K562 (cell line): ENCODE measurements around the gene WASHC4. TPM values are rescaled to one million over a fixed set of nuclear protein-coding genes. Genes with fewer than 3 reads are reported as not detected.
"Not testable (repeated sequence)": the region's sequence is repeated elsewhere in the genome, so short reads cannot be mapped to it uniquely, and the experiment has no call there.

Experiments
- ATAC-seq: fragments of 200-7000 bp; cut with Tn5 transposase; 3 replicates; pipeline ENCODE4 v1.9.1; 2020; ENCODE audit warnings: moderate library complexity
- BruUV-seq: library from RNA; stranded (reverse); fragments of 400-500 nt; replicated peaks from 2 replicates; lab custom pipeline; 2021; lab: Mats Ljungman, UMichigan
- CTCF ChIA-PET: fragments of 300-600 bp; formaldehyde crosslinking; extraction: SDS; loops from one replicate; lab custom pipeline; 2021; ENCODE audit warnings: low intra/inter-chr PET ratio; lab: Yijun Ruan, JAX
- POLR2A ChIA-PET: fragments of 300-600, 350-650 bp; sonication (Branson Sonifier 250); formaldehyde crosslinking; extraction: SDS; loops from one replicate; lab custom pipeline; 2021; ENCODE audit warnings: antibody characterized with exemption, inconsistent platforms; lab: Yijun Ruan, JAX
- DNase-seq, 4 experiments: peaks; one replicate each; pipeline versions ENCODE4 v3.0.0 to v3.0.0-alpha.2; 2011 to 2018; ENCODE audit warnings: low spot score in 3 of 4, mixed read lengths in 3 of 4; ENCODE audit errors: extremely low read depth in 1 of 4
- FAIRE-seq: peaks from 2 replicates; lab custom pipeline; 2011; peaks lifted over from hg19 to GRCh38; lab: Jason Lieb, UNC
- H2AFZ ChIP-seq: 2 replicates; pipeline ENCODE4 v1.6.0; 2011; ENCODE audit warnings: low read depth, low read length, control low read depth, inconsistent platforms
- H3K27ac ChIP-seq: fragments of 200-600 bp; 3 replicates; pipeline ENCODE4 v1.8.0; 2011; ENCODE audit warnings: low read depth, mild to moderate bottlenecking, control low read depth, inconsistent platforms, low read length, moderate library complexity, mixed read lengths; ENCODE audit errors: extremely low read depth
- H3K27me3 ChIP-seq, 2 experiments: fragments of 300-600 bp in 1 of 2; 2 replicates in 1 of 2; 3 replicates in 1 of 2; pipeline versions ENCODE4 v1.6.0 to v1.8.0; 2011; ENCODE audit warnings: inconsistent platforms in 2 of 2, low read length in 2 of 2, mild to moderate bottlenecking in 1 of 2, mixed read lengths in 1 of 2, moderate library complexity in 1 of 2; ENCODE audit not compliant: control insufficient read depth in 2 of 2, insufficient read depth in 2 of 2
- H3K36me3 ChIP-seq: fragments of 300-600 bp; 3 replicates; pipeline ENCODE4 v1.8.0; 2011; ENCODE audit warnings: mild to moderate bottlenecking, low read length, inconsistent platforms; ENCODE audit not compliant: control insufficient read depth, insufficient read depth
- H3K4me1 ChIP-seq, 2 experiments: fragments of 200-600 bp in 1 of 2; replicated peaks in 1 of 2; 2 replicates in 1 of 2; 3 replicates in 1 of 2; pipeline versions ENCODE4 v1.5.1 to v1.8.0; 2011; ENCODE audit warnings: inconsistent platforms in 2 of 2, low read length in 2 of 2, mild to moderate bottlenecking in 1 of 2, mixed read lengths in 1 of 2, moderate library complexity in 1 of 2; ENCODE audit not compliant: control insufficient read depth in 2 of 2, insufficient read depth in 2 of 2
- H3K4me2 ChIP-seq: 2 replicates; pipeline ENCODE4 v1.6.1; 2011; ENCODE audit warnings: low read length, control low read depth, inconsistent platforms, mixed read lengths; ENCODE audit not compliant: insufficient read depth
- H3K4me3 ChIP-seq: fragments of 200-600 bp; sonication (generic), shearing (Covaris generic); 2 replicates; pipeline ENCODE4 v1.5.1; 2016; ENCODE audit warnings: control low read depth, inconsistent platforms
- H3K79me2 ChIP-seq: fragments of 200-600 bp; 3 replicates; pipeline ENCODE4 v1.8.0; 2011; ENCODE audit warnings: low read length, inconsistent platforms; ENCODE audit not compliant: control insufficient read depth, insufficient read depth
- H3K9ac ChIP-seq, 2 experiments: 2 replicates each; pipeline versions ENCODE4 v1.6.0 to v1.6.1; 2011; ENCODE audit warnings: low read depth in 2 of 2, low read length in 2 of 2, control low read depth in 1 of 2, inconsistent platforms in 1 of 2, mild to moderate bottlenecking in 1 of 2, mixed read lengths in 1 of 2; ENCODE audit not compliant: insufficient read depth in 1 of 2
- H3K9me1 ChIP-seq: one replicate; pipeline ENCODE4 v1.6.0; 2011; ENCODE audit warnings: inconsistent platforms, mild to moderate bottlenecking, low read length, moderate library complexity; ENCODE audit not compliant: control insufficient read depth, insufficient read depth
- H3K9me3 ChIP-seq: replicated peaks from 2 replicates; pipeline ENCODE4 v1.5.1; 2011; ENCODE audit warnings: low read depth, low read length, inconsistent platforms; ENCODE audit not compliant: control insufficient read depth, insufficient read depth
- H4K20me1 ChIP-seq: replicated peaks from 2 replicates; pipeline ENCODE4 v1.6.1; 2011; ENCODE audit warnings: low read length, inconsistent platforms, mixed read lengths; ENCODE audit not compliant: control insufficient read depth, insufficient read depth
- BRD9 ChIP-seq: fragments of 450-650 bp; IDR thresholded peaks from 2 replicates; pipeline ENCODE4 v1.6.1; 2018; ENCODE audit warnings: low read depth; ENCODE audit not compliant: partially characterized antibody
- C11orf30 ChIP-seq: fragments of 450-650 bp; IDR thresholded peaks from 2 replicates; pipeline ENCODE4 v1.6.1; 2016; ENCODE audit warnings: low read depth, mild to moderate bottlenecking
- CEBPB ChIP-seq: fragments of 450-650 bp; IDR thresholded peaks from 2 replicates; pipeline ENCODE4 v1.6.1; 2016; ENCODE audit warnings: missing genetic modification characterization, missing compliant biosample characterization
- MAFF ChIP-seq: IDR thresholded peaks from 2 replicates; pipeline ENCODE4 v1.6.1; 2012; ENCODE audit warnings: low read length, improper control_type of control experiment
- MAFG ChIP-seq: fragments of 450-650 bp; conservative IDR thresholded peaks from 2 replicates; pipeline ENCODE4 v1.6.1; 2016; ENCODE audit warnings: missing genetic modification characterization, missing compliant biosample characterization
- NCOA1 ChIP-seq: fragments of 450-650 bp; IDR thresholded peaks from 2 replicates; pipeline ENCODE4 v1.6.1; 2016; ENCODE audit warnings: low read depth
- NFE2 ChIP-seq: IDR thresholded peaks from 2 replicates; pipeline ENCODE4 v1.6.1; 2014; ENCODE audit warnings: antibody characterized with exemption, low read depth
- NFE2L1 ChIP-seq: fragments of 450-650 bp; IDR thresholded peaks from 2 replicates; pipeline ENCODE4 v1.6.1; 2016; ENCODE audit warnings: missing genetic modification characterization, low read depth, mild to moderate bottlenecking, missing compliant biosample characterization, moderate library complexity, borderline replicate concordance
- ZNF316 ChIP-seq: fragments of 450-650 bp; IDR thresholded peaks from 2 replicates; pipeline ENCODE4 v1.6.1; 2016
- WGBS: fragments of 100-300 bp; shearing (Covaris generic); methylation state at CpG from one replicate; pipeline ENCODE4 v1.1.6; 2016; ENCODE audit warnings: low coverage, mixed read lengths; ENCODE audit not compliant: insufficient coverage; ENCODE audit errors: missing lambda C conversion rate; 5-methylcytosine and 5-hydroxymethylcytosine counted together
- in situ Hi-C: fragments of 300-500 bp; cut with MboI; formaldehyde crosslinking; loops from 4 replicates; pipeline ENCODE4 v1.15.0; 2018; ENCODE audit warnings: inconsistent platforms, mixed read lengths
- intact Hi-C: fragments of 100-400 bp; cut with micrococcal nuclease; formaldehyde crosslinking; loops from 2 replicates; pipeline ENCODE4 v1.14.2; 2022
- polyA plus RNA-seq, 8 experiments: library from polyadenylated mRNA; depleted of rRNA in 4 of 8; stranded (reverse) in 5 of 8; unstranded in 3 of 8; fragments of >200 nt; fragmentation: Nextera tagmentation in 2 of 8; fragmentation: Illumina TruSeq in 1 of 8; extraction: Ambion mirVana in 2 of 8; extraction: Trizol in 1 of 8; gene quantifications; 2 replicates each; pipeline versions ENCODE4 v1.2.1 to v1.2.3, GENCODE V29; 2011 to 2014; ENCODE audit warnings: inconsistent platforms in 1 of 8, missing spikeins in 1 of 8
- total RNA-seq, 7 experiments: library from RNA; depleted of rRNA in 6 of 7; stranded (reverse); fragments of >200 nt in 6 of 7; fragmentation: Illumina TruSeq in 2 of 7; extraction: Trizol in 2 of 7; gene quantifications; 2 replicates each; pipeline versions ENCODE4 v1.2.1 to v1.2.3, GENCODE V29; 2011 to 2021; ENCODE audit warnings: low replicate concordance in 1 of 7
- TF ChIP-seq, protein P1 (sequence below): fragments of 250-450 bp; sonication (Bioruptor Pico); IDR thresholded peaks from 2 replicates; pipeline ENCODE4 v1.5.0; 2020; ENCODE audit warnings: mild to moderate bottlenecking, borderline replicate concordance

WASHC4 gene
- total and polyA plus RNA-seq, 9 of the 15 experiments (the other 6 are each of a cell fraction or from before 2014, with no cell fraction given) = 12.5 to 38.5 (median 21.3) TPM

DNA sequence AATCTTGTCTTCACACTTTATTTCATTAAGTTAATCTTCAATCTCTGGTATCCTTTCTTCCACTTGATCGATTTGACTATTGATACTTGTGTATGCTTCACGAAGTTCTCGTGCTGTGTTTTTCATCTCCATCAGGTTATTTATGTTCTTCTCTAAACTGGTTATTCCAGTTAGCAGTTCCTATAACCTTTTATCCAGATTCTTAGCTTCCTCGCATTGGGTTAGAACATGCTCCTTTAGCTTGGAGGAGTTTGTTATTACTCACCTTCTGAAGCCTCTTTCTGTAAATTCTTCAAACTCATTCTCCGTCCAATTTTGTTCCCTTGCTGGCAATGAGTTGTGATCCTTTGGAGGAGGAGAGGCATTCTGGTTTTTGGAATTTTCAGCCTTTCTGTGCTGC is 76.4 kb downstream of the WASHC4 start:
- H3K27ac ChIP-seq, H3K9ac ChIP-seq, in situ Hi-C loops, H3K4me2 ChIP-seq, BruUV-seq, intact Hi-C loops, DNase-seq, H3K4me3 ChIP-seq, ATAC-seq, H3K79me2 ChIP-seq, H3K9me3 ChIP-seq, H3K27me3 ChIP-seq, H4K20me1 ChIP-seq, CTCF ChIA-PET, POLR2A ChIA-PET, H3K4me1 ChIP-seq, H3K9me1 ChIP-seq, H2AFZ ChIP-seq, FAIRE-seq: not testable (repeated sequence)
- peaks cover 26% of the 10 kb centered on the region; the same call in 2 of the 3 replicates for H3K36me3 ChIP-seq
- 92% methylated on average over 5 of the region's 5 CpGs for WGBS

DNA sequence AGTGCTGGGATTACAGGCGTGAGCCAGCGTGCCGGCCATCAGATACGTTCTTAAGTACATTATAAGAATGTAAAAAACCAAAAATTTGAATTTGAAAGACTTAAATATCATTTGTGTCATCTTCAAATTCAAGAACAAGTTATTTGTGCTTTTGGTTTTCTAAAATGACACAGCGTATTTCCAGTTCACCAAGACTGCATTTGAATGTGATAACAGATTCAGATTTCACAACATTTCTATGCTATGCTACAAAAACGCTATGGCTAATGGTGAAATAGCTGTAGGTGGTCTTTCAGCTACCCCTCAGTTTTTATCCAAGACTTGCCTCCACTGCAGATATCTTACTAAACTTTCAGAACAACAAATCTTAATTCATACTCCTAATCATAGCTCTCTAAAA is 81.8 kb downstream of the WASHC4 start:
- no peak for ATAC-seq
- no peak overlapping the region for H3K4me3 ChIP-seq
- H3K9me3 ChIP-seq = no peaks in the 10 kb centered on the region
- H3K27me3 ChIP-seq = no peaks in the 10 kb centered on the region
- no TSS peak for BruUV-seq
- no peak for DNase-seq
- no peak for FAIRE-seq
- TF ChIP-seq, protein P1, sequence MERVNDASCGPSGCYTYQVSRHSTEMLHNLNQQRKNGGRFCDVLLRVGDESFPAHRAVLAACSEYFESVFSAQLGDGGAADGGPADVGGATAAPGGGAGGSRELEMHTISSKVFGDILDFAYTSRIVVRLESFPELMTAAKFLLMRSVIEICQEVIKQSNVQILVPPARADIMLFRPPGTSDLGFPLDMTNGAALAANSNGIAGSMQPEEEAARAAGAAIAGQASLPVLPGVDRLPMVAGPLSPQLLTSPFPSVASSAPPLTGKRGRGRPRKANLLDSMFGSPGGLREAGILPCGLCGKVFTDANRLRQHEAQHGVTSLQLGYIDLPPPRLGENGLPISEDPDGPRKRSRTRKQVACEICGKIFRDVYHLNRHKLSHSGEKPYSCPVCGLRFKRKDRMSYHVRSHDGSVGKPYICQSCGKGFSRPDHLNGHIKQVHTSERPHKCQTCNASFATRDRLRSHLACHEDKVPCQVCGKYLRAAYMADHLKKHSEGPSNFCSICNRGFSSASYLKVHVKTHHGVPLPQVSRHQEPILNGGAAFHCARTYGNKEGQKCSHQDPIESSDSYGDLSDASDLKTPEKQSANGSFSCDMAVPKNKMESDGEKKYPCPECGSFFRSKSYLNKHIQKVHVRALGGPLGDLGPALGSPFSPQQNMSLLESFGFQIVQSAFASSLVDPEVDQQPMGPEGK = no peak
- TF ChIP-seq ZNF316 (peak; percentile 69), MAFG (tag) (peak; percentile 75), NFE2L1 (tag) (peak; percentile 54; the same call in 1 of the 2 replicates), MAFF (peak; percentile 22; the same call in 1 of the 2 replicates), C11orf30 (peak; percentile 47), CEBPB (tag) (peak; percentile 62), NFE2 (peak; percentile 63), BRD9 (no peak), NCOA1 (no peak)
- POLR2A ChIA-PET = interaction anchor here (1.0 to 1.1 kb wide), 2 partner anchors 44 to 47 kb away, joined by 3 read pairs; partner anchors contain the start of gene APPL2
- CTCF ChIA-PET = no interaction called here
- in situ Hi-C loops (no loop called here), intact Hi-C loops (no loop called here)
- H3K4me2 ChIP-seq = no peak overlapping the region
- no peak overlapping the region for H3K27ac ChIP-seq
- no peaks in the 10 kb centered on the region for H3K9me1 ChIP-seq
- H4K20me1 ChIP-seq = no peaks in the 10 kb centered on the region
- no peak overlapping the region for H3K9ac ChIP-seq
- peaks cover 30% of the 10 kb centered on the region for H3K36me3 ChIP-seq
- WGBS = 52% methylated on average over 6 of the region's 6 CpGs
- H2AFZ ChIP-seq = no peak overlapping the region
- no peaks in the 10 kb centered on the region for H3K4me1 ChIP-seq
- H3K79me2 ChIP-seq = no peaks in the 10 kb centered on the region
